MM.1S (cell line): Measurements from ENCODE around the gene RNF149.
"Not testable (repeated sequence)": the region's sequence is repeated elsewhere in the genome, so short reads cannot be mapped to it uniquely, and the experiment has no call there.

ENCODE experiments used
- DNase-seq: peaks from one replicate; pipeline ENCODE4 v3.0.0-alpha.2; 2015
- H2AFZ ChIP-seq: fragments of 300-600 bp; sonication (generic); 2 replicates; pipeline ENCODE4 v1.6.0; 2016; ENCODE audit warnings: antibody characterized with exemption, low read length
- H3F3A ChIP-seq: fragments of 300-600 bp; sonication (generic); 2 replicates; pipeline ENCODE4 v1.6.1; 2016; ENCODE audit warnings: mild to moderate bottlenecking, antibody characterized with exemption, low read length, moderate library complexity, mixed read lengths; ENCODE audit not compliant: insufficient read depth
- H3K27ac ChIP-seq: fragments of 300-600 bp; sonication (generic); 2 replicates; pipeline ENCODE4 v1.5.1; 2016; ENCODE audit warnings: mild to moderate bottlenecking, low read length
- H3K27me3 ChIP-seq: fragments of 300-600 bp; sonication (generic); replicated peaks from 2 replicates; pipeline ENCODE4 v1.6.0; 2016; ENCODE audit warnings: low read length; ENCODE audit not compliant: insufficient read depth
- H3K36me3 ChIP-seq: fragments of 300-600 bp; sonication (generic); replicated peaks from 2 replicates; pipeline ENCODE4 v1.6.1; 2016; ENCODE audit warnings: mild to moderate bottlenecking, low read length, mixed read lengths; ENCODE audit not compliant: insufficient read depth
- H3K4me1 ChIP-seq: fragments of 300-600 bp; sonication (generic); 2 replicates; pipeline ENCODE4 v1.6.1; 2016; ENCODE audit warnings: low read length, mixed read lengths
- H3K4me2 ChIP-seq: fragments of 300-600 bp; sonication (generic); 2 replicates; pipeline ENCODE4 v1.6.0; 2016; ENCODE audit warnings: low read depth, low read length
- H3K4me3 ChIP-seq: fragments of 300-600 bp; sonication (generic); 2 replicates; pipeline ENCODE4 v1.5.1; 2016; ENCODE audit warnings: low read length, mixed read lengths
- H3K79me2 ChIP-seq: fragments of 300-600 bp; sonication (generic); 2 replicates; pipeline ENCODE4 v1.6.1; 2016; ENCODE audit warnings: mixed run types, low read length, mixed read lengths
- H3K9ac ChIP-seq: fragments of 300-600 bp; sonication (generic); 2 replicates; pipeline ENCODE4 v1.6.1; 2016; ENCODE audit warnings: low read length, mixed read lengths
- H3K9me2 ChIP-seq: fragments of 300-600 bp; sonication (generic); replicated peaks from 2 replicates; pipeline ENCODE4 v1.6.1; 2016; ENCODE audit warnings: mild to moderate bottlenecking, low read length, mixed read lengths; ENCODE audit not compliant: insufficient read depth
- H3K9me3 ChIP-seq: fragments of 300-600 bp; sonication (generic); replicated peaks from 2 replicates; pipeline ENCODE4 v1.6.1; 2016; ENCODE audit warnings: mild to moderate bottlenecking, low read length, mixed read lengths; ENCODE audit not compliant: insufficient read depth
- H4K20me1 ChIP-seq: fragments of 300-600 bp; sonication (generic); 2 replicates; pipeline ENCODE4 v1.6.1; 2016; ENCODE audit warnings: mild to moderate bottlenecking, low read length, moderate library complexity, mixed read lengths; ENCODE audit not compliant: insufficient read depth
- EZH2 ChIP-seq: fragments of 300-600 bp; sonication (generic); optimal IDR thresholded peaks from 2 replicates; pipeline ENCODE3; 2017; ENCODE audit warnings: low read depth, mild to moderate bottlenecking, antibody characterized with exemption, low read length, mixed read lengths
- EZH2phosphoT487 ChIP-seq: fragments of 300-600 bp; sonication (generic); IDR thresholded peaks from 2 replicates; pipeline ENCODE4 v1.6.1; 2018; ENCODE audit warnings: antibody characterized with exemption, low read length
- TF ChIP-seq, protein P1 (sequence below): fragments of 300-600 bp; sonication (generic); IDR thresholded peaks from 2 replicates; pipeline ENCODE4 v1.5.1; 2016; ENCODE audit warnings: antibody characterized with exemption, low read length, mixed read lengths

The RNF149 gene

DNA sequence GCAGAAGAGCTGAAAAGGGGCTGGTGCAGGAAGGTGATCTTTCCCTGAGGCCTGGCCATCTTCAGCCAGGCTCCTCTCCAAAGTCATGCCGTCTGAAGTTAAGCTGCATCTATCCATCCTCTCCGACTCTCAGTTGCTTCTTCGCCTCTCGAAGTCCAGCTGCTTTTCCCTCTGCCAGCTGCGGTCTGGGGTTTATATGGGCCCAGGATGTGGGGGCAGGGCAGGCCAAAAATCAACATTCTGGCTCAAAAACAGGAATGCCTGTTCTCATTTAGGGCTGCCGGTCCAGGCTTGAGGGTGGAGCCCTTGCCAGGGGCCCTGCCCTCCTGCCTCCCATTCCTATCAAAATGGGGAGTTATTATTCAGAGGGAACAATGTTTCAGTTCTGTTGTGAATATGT, 47.6 kb upstream of the RNF149 start:
- Histone ChIP-seq H3K9me3 (no peaks in the 10 kb centered on the region), H2AFZ (no peak overlapping the region), H3K9ac (no peak overlapping the region), H3K36me3 (no peaks in the 10 kb centered on the region), H4K20me1 (no peaks in the 10 kb centered on the region), H3F3A (no peaks in the 10 kb centered on the region), H3K4me3 (no peak overlapping the region), H3K9me2 (no peaks in the 10 kb centered on the region), H3K79me2 (no peaks in the 10 kb centered on the region), H3K4me1 (no peaks in the 10 kb centered on the region), H3K27ac (no peak overlapping the region), H3K27me3 (no peaks in the 10 kb centered on the region), H3K4me2 (no peak overlapping the region)
- no peak for DNase-seq
- TF ChIP-seq EZH2phosphoT487 (no peak), EZH2 (no peak)
- TF ChIP-seq, protein P1, sequence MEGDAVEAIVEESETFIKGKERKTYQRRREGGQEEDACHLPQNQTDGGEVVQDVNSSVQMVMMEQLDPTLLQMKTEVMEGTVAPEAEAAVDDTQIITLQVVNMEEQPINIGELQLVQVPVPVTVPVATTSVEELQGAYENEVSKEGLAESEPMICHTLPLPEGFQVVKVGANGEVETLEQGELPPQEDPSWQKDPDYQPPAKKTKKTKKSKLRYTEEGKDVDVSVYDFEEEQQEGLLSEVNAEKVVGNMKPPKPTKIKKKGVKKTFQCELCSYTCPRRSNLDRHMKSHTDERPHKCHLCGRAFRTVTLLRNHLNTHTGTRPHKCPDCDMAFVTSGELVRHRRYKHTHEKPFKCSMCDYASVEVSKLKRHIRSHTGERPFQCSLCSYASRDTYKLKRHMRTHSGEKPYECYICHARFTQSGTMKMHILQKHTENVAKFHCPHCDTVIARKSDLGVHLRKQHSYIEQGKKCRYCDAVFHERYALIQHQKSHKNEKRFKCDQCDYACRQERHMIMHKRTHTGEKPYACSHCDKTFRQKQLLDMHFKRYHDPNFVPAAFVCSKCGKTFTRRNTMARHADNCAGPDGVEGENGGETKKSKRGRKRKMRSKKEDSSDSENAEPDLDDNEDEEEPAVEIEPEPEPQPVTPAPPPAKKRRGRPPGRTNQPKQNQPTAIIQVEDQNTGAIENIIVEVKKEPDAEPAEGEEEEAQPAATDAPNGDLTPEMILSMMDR: no peak

DNA sequence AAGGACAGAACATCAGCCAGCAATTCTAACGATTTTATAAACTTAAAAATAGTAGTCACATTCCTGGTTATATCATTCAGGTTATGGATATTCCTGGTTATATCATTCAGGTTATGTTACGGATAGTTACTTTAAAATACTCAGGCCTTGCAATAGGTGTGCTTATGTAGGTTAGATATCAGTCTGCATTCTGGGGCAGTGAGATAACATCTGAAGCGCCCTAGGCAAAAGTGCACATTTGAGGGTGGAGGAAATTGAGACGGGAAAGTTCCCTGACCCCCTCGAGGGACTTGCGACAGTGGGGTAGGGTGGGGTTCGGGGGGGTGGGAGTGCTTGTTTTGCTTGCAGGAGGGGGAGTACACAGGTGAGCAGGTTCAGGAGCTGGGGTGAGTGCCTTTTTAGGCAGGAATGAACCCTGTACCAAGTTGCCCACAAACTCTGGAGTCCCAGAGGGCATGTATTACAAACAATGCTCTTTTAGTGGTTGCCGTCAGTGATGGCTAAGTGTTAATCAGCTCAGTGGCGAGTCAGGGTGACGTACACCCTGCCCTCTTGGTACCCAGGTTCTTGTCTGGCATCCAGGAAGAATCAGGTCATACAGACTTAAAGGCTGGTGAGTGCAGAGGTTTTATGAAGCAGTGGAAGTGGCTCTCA, 47.0 kb upstream of the RNF149 start:
- no peak overlapping the region for H2AFZ ChIP-seq
- TF ChIP-seq, protein P1: no peak
- TF ChIP-seq EZH2 (no peak), EZH2phosphoT487 (no peak)
- no peaks in the 10 kb centered on the region for H3K27me3 ChIP-seq
- H4K20me1 ChIP-seq: no peaks in the 10 kb centered on the region
- DNase-seq: no peak
- H3K9me2 ChIP-seq: no peaks in the 10 kb centered on the region
- no peaks in the 10 kb centered on the region for H3F3A ChIP-seq
- no peak overlapping the region for H3K4me2 ChIP-seq
- H3K4me3 ChIP-seq: no peak overlapping the region
- no peaks in the 10 kb centered on the region for H3K36me3 ChIP-seq
- H3K79me2 ChIP-seq: no peaks in the 10 kb centered on the region
- H3K9me3 ChIP-seq: no peaks in the 10 kb centered on the region
- H3K4me1 ChIP-seq: no peaks in the 10 kb centered on the region
- no peak overlapping the region for H3K9ac ChIP-seq
- no peak overlapping the region for H3K27ac ChIP-seq

GRCh38 chr2:101354420-101355311, 46.2 kb upstream of the RNF149 start:
- Histone ChIP-seq H3K9ac (no peak overlapping the region), H3K36me3 (no peaks in the 10 kb centered on the region), H3K27me3 (no peaks in the 10 kb centered on the region), H3K4me1 (no peaks in the 10 kb centered on the region), H2AFZ (no peak overlapping the region), H3K79me2 (no peaks in the 10 kb centered on the region), H3K9me2 (no peaks in the 10 kb centered on the region), H3K9me3 (no peaks in the 10 kb centered on the region), H3K27ac (no peak overlapping the region), H3F3A (no peaks in the 10 kb centered on the region), H3K4me3 (no peak overlapping the region), H3K4me2 (no peak overlapping the region), H4K20me1 (no peaks in the 10 kb centered on the region)
- DNase-seq: no peak
- TF ChIP-seq EZH2phosphoT487 (no peak), EZH2 (no peak)
- TF ChIP-seq, protein P1: no peak

GRCh38 chr2:101352631-101353030, 44.1 kb upstream of the RNF149 start:
- not testable (repeated sequence) for H3K27me3 ChIP-seq, H3K9ac ChIP-seq, H3K4me2 ChIP-seq, H3K36me3 ChIP-seq, DNase-seq, H3K27ac ChIP-seq, H3F3A ChIP-seq, H4K20me1 ChIP-seq, H3K4me1 ChIP-seq, H2AFZ ChIP-seq, H3K9me2 ChIP-seq, H3K9me3 ChIP-seq, H3K4me3 ChIP-seq, H3K79me2 ChIP-seq
